ENCODE measurements around the gene PPP2R5C. TPM values are rescaled to one million over a fixed set of nuclear protein-coding genes. Genes with fewer than 3 reads are reported as not detected.

Gene PPP2R5C
- total and polyA plus RNA-seq, 2 of the 8 experiments (the other 6 are each of a cell fraction or from before 2014, with no cell fraction given): 49.6 to 95.9 TPM

- peaks cover 0 to 1% (median 0%) of the 10 kb centered on the region in 4 experiments; a peak in 1 of 7 replicates for H3K27me3 ChIP-seq (replicated peaks in 1 of 4; ENCODE audit: control insufficient read depth in 3 of 4, extremely low read depth in 1 of 4, insufficient read depth in 3 of 4, low read length in 3 of 4)
- no peak for DNase-seq (ENCODE audit: low read depth in 1 of 2, low spot score in 2 of 2)
- H3K79me1 ChIP-seq (ENCODE audit: low read depth, low read length): peaks cover 2% of the 10 kb centered on the region; the same call in 1 of the 2 replicates
- no peak overlapping the region for H2BK5ac ChIP-seq (ENCODE audit: low read depth, low read length)
- no peak overlapping the region for H3K23ac ChIP-seq (ENCODE audit: insufficient read length)
- H2BK15ac ChIP-seq (ENCODE audit: low read length): no peak overlapping the region
- H2BK12ac ChIP-seq (ENCODE audit: low read depth, low read length): no peak overlapping the region
- H4K5ac ChIP-seq (ENCODE audit: insufficient read length, low read depth, low read length): no peak overlapping the region
- H4K91ac ChIP-seq (replicated peaks; ENCODE audit: insufficient read length, low read length): no peak overlapping the region
- peaks cover 2 to 11% (median 7%) of the 10 kb centered on the region in 4 experiments; a peak in 6 of 7 replicates for H3K4me1 ChIP-seq (replicated peaks in 1 of 4; ENCODE audit: control insufficient read depth in 3 of 4, insufficient read depth in 4 of 4, low read length in 3 of 4)
- H3K79me2 ChIP-seq (ENCODE audit: control insufficient read depth in 1 of 2, insufficient read depth in 2 of 2, low read length in 2 of 2): no peaks in the 10 kb centered on the region
- H3K23me2 ChIP-seq (ENCODE audit: low read depth, low read length): no peaks in the 10 kb centered on the region
- CTCF ChIA-PET (ENCODE audit: partially characterized antibody): interaction anchor here (1.6 kb wide), 1 partner anchor 50 kb away, joined by 4 read pairs; no protein-coding TSS in a partner anchor
- no peak overlapping the region for H4K8ac ChIP-seq (ENCODE audit: extremely low read depth, insufficient read depth, low read length)
- H3K4me3 ChIP-seq (ENCODE audit: extremely low read depth in 1 of 4, insufficient read depth in 2 of 4, low read depth in 3 of 4, low read length in 4 of 4): no peak overlapping the region
- POLR2A ChIA-PET (ENCODE audit: partially characterized antibody): interaction anchor here (0.8 kb wide), 1 partner anchor 89 kb away, joined by 3 read pairs; no protein-coding TSS in a partner anchor
- no peak overlapping the region for H2BK20ac ChIP-seq (ENCODE audit: low read length)
- no peak overlapping the region for H3K4me2 ChIP-seq (ENCODE audit: insufficient read depth in 1 of 2, low read depth in 2 of 2, low read length in 2 of 2)
- no peak overlapping the region for H2BK120ac ChIP-seq (replicated peaks; ENCODE audit: low read depth, low read length)
- no peak overlapping the region for H3K4ac ChIP-seq (replicated peaks; ENCODE audit: insufficient read length, low read depth, low read length)
- H3K36me3 ChIP-seq (ENCODE audit: control insufficient read depth in 2 of 4, insufficient read depth in 4 of 4, low read length in 3 of 4): no peaks in the 10 kb centered on the region
- no peak overlapping the region for H3K18ac ChIP-seq (ENCODE audit: extremely low read depth, low read length)
- no peak overlapping the region for H2AK5ac ChIP-seq (ENCODE audit: low read depth, low read length)
- no peak for FAIRE-seq
- H3K9ac ChIP-seq (replicated peaks in 1 of 4; ENCODE audit: extremely low read depth in 1 of 4, low read depth in 3 of 4, low read length in 3 of 4): no peak overlapping the region
- no peaks in the 10 kb centered on the region for H4K20me1 ChIP-seq (replicated peaks in 1 of 2; ENCODE audit: control insufficient read depth in 1 of 2, insufficient read depth in 2 of 2, low read length in 2 of 2)
- 90% methylated on average over 5 of the region's 5 CpGs; no CpG with 5 or more reads in 1 of the 2 experiments for WGBS, 2 experiments (ENCODE audit: extremely low coverage in 1 of 2, insufficient coverage in 1 of 2, insufficient read length in 1 of 2, insufficient replicate concordance in 2 of 2, low coverage in 1 of 2, low lambda C conversion rate in 2 of 2, missing lambda C conversion rate in 1 of 2)
- no peak overlapping the region for H2AFZ ChIP-seq (ENCODE audit: low read length)
- no peak overlapping the region for H3K27ac ChIP-seq (ENCODE audit: low read depth, low read length)
- no peaks in the 10 kb centered on the region for H3K9me3 ChIP-seq (ENCODE audit: insufficient read depth in 2 of 2, low read depth in 1 of 2, low read length in 1 of 2)
- no peak overlapping the region for H3K14ac ChIP-seq (ENCODE audit: insufficient read length)
- H3K56ac ChIP-seq (replicated peaks; ENCODE audit: insufficient read length, low read depth, low read length): no peak overlapping the region
- TF ChIP-seq CTBP2 (IDR thresholded peaks at IDR 0.05; ENCODE audit: borderline replicate concordance, insufficient read depth, insufficient read length, low read length) (no peak), RBBP5 (IDR thresholded peaks at IDR 0.05; ENCODE audit: borderline replicate concordance, low read depth, low read length) (no peak), SP4 (IDR thresholded peaks at IDR 0.05; ENCODE audit: low read length) (no peak), KDM5A (IDR thresholded peaks at IDR 0.05; ENCODE audit: low read length) (no peak), SP2 (IDR thresholded peaks at IDR 0.05; ENCODE audit: low read length) (no peak), CHD1 (IDR thresholded peaks at IDR 0.05; ENCODE audit: low read depth, low read length) (no peak), SIRT6 (IDR thresholded peaks at IDR 0.05; ENCODE audit: low read length) (no peak), NANOG (IDR thresholded peaks at IDR 0.05; ENCODE audit: insufficient read depth, low read depth, low read length, poor library complexity, severe bottlenecking) (no peak), ZNF274 (IDR thresholded peaks at IDR 0.05; ENCODE audit: borderline replicate concordance, extremely low read depth, low read length) (no peak), SRF (IDR thresholded peaks at IDR 0.05; ENCODE audit: low read depth, low read length) (no peak)
- TF ChIP-seq, protein P1, sequence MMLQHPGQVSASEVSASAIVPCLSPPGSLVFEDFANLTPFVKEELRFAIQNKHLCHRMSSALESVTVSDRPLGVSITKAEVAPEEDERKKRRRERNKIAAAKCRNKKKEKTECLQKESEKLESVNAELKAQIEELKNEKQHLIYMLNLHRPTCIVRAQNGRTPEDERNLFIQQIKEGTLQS (IDR thresholded peaks at IDR 0.05; ENCODE audit: insufficient read depth, low read depth, low read length): no peak
- TF ChIP-seq, protein P2, sequence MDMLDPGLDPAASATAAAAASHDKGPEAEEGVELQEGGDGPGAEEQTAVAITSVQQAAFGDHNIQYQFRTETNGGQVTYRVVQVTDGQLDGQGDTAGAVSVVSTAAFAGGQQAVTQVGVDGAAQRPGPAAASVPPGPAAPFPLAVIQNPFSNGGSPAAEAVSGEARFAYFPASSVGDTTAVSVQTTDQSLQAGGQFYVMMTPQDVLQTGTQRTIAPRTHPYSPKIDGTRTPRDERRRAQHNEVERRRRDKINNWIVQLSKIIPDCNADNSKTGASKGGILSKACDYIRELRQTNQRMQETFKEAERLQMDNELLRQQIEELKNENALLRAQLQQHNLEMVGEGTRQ (IDR thresholded peaks at IDR 0.05; ENCODE audit: low read length): no peak
- TF ChIP-seq, protein P3, sequence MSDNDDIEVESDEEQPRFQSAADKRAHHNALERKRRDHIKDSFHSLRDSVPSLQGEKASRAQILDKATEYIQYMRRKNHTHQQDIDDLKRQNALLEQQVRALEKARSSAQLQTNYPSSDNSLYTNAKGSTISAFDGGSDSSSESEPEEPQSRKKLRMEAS (IDR thresholded peaks at IDR 0.05): no peak
Measured at GRCh38 chr14:101721111-101721510, 40.4 kb upstream of the PPP2R5C start.
